GM12878 (cell line): ENCODE results near the gene TLR10. TPM values are rescaled to one million over a fixed set of nuclear protein-coding genes. Genes with fewer than 3 reads are reported as not detected.

Experiments
- CBFB ChIP-seq: IDR thresholded peaks from 2 replicates; pipeline ENCODE4 v1.6.1; 2016; ENCODE audit warnings: antibody characterized with exemption, low read depth
- CHD2 ChIP-seq: IDR thresholded peaks from 2 replicates; pipeline ENCODE4 v1.6.1; 2011; ENCODE audit warnings: low read depth, low read length, improper control_type of control experiment, borderline replicate concordance
- EP300 ChIP-seq, 2 experiments: fragments of 150-350 bp in 1 of 2; IDR thresholded peaks; 2 replicates each; pipeline ENCODE4 v1.6.1; 2011 to 2012; ENCODE audit warnings: low read depth in 2 of 2, low read length in 2 of 2, borderline replicate concordance in 1 of 2, improper control_type of control experiment in 1 of 2, inconsistent platforms in 1 of 2; ENCODE audit not compliant: control insufficient read depth in 1 of 2
- JUND ChIP-seq: IDR thresholded peaks from 2 replicates; pipeline ENCODE4 v1.6.1; 2012; ENCODE audit warnings: low read depth, mild to moderate bottlenecking, low read length, improper control_type of control experiment, moderate library complexity
- MTA3 ChIP-seq: IDR thresholded peaks from 2 replicates; pipeline ENCODE4 v1.6.1; 2012; ENCODE audit warnings: low read length, inconsistent platforms, borderline replicate concordance
- NFYB ChIP-seq: IDR thresholded peaks from 2 replicates; pipeline ENCODE4 v1.6.1; 2011; ENCODE audit warnings: low read depth, mild to moderate bottlenecking, low read length, improper control_type of control experiment, moderate library complexity; ENCODE audit not compliant: insufficient read depth
- NR2C2 ChIP-seq: IDR thresholded peaks from 2 replicates; pipeline ENCODE4 v1.6.1; 2011; ENCODE audit warnings: borderline replicate concordance, low read depth; ENCODE audit not compliant: control insufficient read depth, insufficient read length
- POLR2A ChIP-seq: IDR thresholded peaks from 2 replicates; pipeline ENCODE4 v1.6.1; 2011; ENCODE audit warnings: low read depth, mild to moderate bottlenecking, low read length
- RELB ChIP-seq: fragments of 450-650 bp; IDR thresholded peaks from 2 replicates; pipeline ENCODE4 v1.6.1; 2017; ENCODE audit warnings: low read depth, mild to moderate bottlenecking, moderate library complexity
- REST ChIP-seq: IDR thresholded peaks from 2 replicates; pipeline ENCODE4 v1.6.1; 2012; ENCODE audit warnings: mild to moderate bottlenecking, low read depth, low read length
- STAT1 ChIP-seq: fragments of 450-650 bp; conservative IDR thresholded peaks from 2 replicates; pipeline ENCODE4 v1.6.1; 2014; ENCODE audit warnings: antibody characterized with exemption, mild to moderate bottlenecking
- STAT3 ChIP-seq: IDR thresholded peaks from 2 replicates; pipeline ENCODE4 v1.6.1; 2011; ENCODE audit warnings: low read depth, low read length, improper control_type of control experiment
- TBL1XR1 ChIP-seq: IDR thresholded peaks from 2 replicates; pipeline ENCODE4 v1.6.1; 2012; ENCODE audit warnings: low read depth, low read length, improper control_type of control experiment
- ZNF622 ChIP-seq: fragments of 450-650 bp; IDR thresholded peaks from 2 replicates; pipeline ENCODE4 v1.6.1; 2017; ENCODE audit warnings: mild to moderate bottlenecking, inconsistent platforms
- ZSCAN29 ChIP-seq: fragments of 450-650 bp; IDR thresholded peaks from 2 replicates; pipeline ENCODE4 v1.6.1; 2017; ENCODE audit warnings: mild to moderate bottlenecking, moderate library complexity
- polyA plus RNA-seq, 11 experiments: library from polyadenylated mRNA; depleted of rRNA in 4 of 11; unstranded in 6 of 11; stranded (reverse) in 5 of 11; fragments of >200 nt; fragmentation: Nextera tagmentation in 4 of 11; fragmentation: Illumina TruSeq in 1 of 11; extraction: Ambion mirVana in 4 of 11; extraction: Trizol in 1 of 11; gene quantifications; 1 replicate in 1 of 11; 2 replicates in 10 of 11; pipeline versions ENCODE4 v1.2.1 to v1.2.3, GENCODE V29; 2011 to 2016; ENCODE audit warnings: inconsistent platforms in 2 of 11, missing spikeins in 2 of 11, low read depth in 1 of 11
- total RNA-seq, 4 experiments: library from RNA; depleted of rRNA in 3 of 4; stranded (reverse); fragments of >200 nt in 3 of 4; fragmentation: Illumina TruSeq in 1 of 4; extraction: Trizol in 1 of 4; gene quantifications; 2 replicates each; pipeline versions ENCODE4 v1.2.1 to v1.2.3, GENCODE V29; 2013 to 2021
- TF ChIP-seq, protein P1 (sequence below): fragments of 450-650 bp; formaldehyde crosslinking; IDR thresholded peaks from 2 replicates; pipeline ENCODE4 v1.5.0; 2022; ENCODE audit warnings: mild to moderate bottlenecking, missing genetic modification characterization
- TF ChIP-seq, protein P2 (sequence below): fragments of 450-650 bp; IDR thresholded peaks from 2 replicates; pipeline ENCODE4 v1.6.1; 2017; ENCODE audit warnings: antibody characterized with exemption, mild to moderate bottlenecking, moderate library complexity

Gene TLR10
- total and polyA plus RNA-seq, 10 of the 15 experiments (the other 5 are each of a cell fraction or from before 2014, with no cell fraction given), result 31.5 to 149 (median 64.9) TPM

DNA sequence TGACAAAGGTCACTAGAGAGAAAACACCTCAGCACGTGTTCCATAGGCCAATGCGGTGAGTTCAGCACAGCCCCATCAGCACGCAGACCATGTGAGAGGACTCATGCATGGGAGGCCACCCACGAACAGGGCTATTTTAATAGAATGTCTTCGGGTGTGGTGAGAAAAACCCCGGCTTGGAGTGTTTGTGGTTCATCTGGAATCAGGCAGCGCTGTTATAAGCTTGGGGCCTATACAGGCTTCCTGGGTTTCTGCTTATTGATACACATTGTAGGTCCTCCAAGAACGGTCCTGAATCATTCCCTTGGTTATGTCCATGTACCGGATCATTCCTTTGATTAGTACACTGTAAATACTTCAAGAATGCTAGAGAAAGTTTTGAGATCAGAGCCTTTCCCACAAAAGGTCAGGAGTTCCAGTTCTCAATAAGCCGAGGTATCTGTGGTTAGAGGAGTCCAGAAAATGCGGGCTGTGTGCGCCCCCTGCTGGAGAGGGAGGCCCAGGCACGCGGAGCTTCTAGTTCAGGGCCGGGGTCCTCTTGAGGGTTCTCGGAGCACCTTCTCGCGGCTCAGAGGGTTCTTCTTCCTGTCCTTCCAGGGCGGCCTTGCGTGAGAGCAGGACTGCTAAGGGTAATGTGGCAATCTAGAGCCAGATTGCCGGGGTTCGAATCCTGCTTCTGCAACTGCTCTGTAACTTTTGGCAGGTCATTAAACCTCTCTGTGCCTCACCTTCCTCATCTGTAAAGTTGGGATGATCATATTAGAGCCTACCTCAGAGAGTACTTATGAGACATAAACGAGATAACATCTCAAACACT lies 51.8 kb downstream of the TLR10 start (continued):
- TF ChIP-seq, protein P1, sequence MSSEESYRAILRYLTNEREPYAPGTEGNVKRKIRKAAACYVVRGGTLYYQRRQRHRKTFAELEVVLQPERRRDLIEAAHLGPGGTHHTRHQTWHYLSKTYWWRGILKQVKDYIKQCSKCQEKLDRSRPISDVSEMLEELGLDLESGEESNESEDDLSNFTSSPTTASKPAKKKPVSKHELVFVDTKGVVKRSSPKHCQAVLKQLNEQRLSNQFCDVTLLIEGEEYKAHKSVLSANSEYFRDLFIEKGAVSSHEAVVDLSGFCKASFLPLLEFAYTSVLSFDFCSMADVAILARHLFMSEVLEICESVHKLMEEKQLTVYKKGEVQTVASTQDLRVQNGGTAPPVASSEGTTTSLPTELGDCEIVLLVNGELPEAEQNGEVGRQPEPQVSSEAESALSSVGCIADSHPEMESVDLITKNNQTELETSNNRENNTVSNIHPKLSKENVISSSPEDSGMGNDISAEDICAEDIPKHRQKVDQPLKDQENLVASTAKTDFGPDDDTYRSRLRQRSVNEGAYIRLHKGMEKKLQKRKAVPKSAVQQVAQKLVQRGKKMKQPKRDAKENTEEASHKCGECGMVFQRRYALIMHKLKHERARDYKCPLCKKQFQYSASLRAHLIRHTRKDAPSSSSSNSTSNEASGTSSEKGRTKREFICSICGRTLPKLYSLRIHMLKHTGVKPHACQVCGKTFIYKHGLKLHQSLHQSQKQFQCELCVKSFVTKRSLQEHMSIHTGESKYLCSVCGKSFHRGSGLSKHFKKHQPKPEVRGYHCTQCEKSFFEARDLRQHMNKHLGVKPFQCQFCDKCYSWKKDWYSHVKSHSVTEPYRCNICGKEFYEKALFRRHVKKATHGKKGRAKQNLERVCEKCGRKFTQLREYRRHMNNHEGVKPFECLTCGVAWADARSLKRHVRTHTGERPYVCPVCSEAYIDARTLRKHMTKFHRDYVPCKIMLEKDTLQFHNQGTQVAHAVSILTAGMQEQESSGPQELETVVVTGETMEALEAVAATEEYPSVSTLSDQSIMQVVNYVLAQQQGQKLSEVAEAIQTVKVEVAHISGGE (CRISPR knock-in tag), result no peak
- peak; percentile 91 for TF ChIP-seq MTA3
- 0 out of 2 replicates have a peak, but pooled peaks have one; percentile 27 for TF ChIP-seq STAT1
- TF ChIP-seq JUND, result no peak
- TF ChIP-seq STAT3, result no peak
- TF ChIP-seq NFYB, result no peak
- 0 out of 2 replicates have a peak, but pooled peaks have one; percentile 19 for TF ChIP-seq REST
- peak; percentile 75 to 91; a peak in 3 of 4 replicates for TF ChIP-seq EP300 (IDR thresholded peaks at IDR 0.05; ENCODE audit: borderline replicate concordance in 1 of 2, control insufficient read depth in 1 of 2, low read depth in 2 of 2, low read length in 2 of 2)
- TF ChIP-seq CBFB, result peak; percentile 98
- TF ChIP-seq NR2C2, result no peak
- peak; percentile 96 for TF ChIP-seq RELB
- no peak for TF ChIP-seq ZSCAN29
- TF ChIP-seq ZNF622, result no peak
- TF ChIP-seq POLR2A, result no peak
- TF ChIP-seq, protein P2, sequence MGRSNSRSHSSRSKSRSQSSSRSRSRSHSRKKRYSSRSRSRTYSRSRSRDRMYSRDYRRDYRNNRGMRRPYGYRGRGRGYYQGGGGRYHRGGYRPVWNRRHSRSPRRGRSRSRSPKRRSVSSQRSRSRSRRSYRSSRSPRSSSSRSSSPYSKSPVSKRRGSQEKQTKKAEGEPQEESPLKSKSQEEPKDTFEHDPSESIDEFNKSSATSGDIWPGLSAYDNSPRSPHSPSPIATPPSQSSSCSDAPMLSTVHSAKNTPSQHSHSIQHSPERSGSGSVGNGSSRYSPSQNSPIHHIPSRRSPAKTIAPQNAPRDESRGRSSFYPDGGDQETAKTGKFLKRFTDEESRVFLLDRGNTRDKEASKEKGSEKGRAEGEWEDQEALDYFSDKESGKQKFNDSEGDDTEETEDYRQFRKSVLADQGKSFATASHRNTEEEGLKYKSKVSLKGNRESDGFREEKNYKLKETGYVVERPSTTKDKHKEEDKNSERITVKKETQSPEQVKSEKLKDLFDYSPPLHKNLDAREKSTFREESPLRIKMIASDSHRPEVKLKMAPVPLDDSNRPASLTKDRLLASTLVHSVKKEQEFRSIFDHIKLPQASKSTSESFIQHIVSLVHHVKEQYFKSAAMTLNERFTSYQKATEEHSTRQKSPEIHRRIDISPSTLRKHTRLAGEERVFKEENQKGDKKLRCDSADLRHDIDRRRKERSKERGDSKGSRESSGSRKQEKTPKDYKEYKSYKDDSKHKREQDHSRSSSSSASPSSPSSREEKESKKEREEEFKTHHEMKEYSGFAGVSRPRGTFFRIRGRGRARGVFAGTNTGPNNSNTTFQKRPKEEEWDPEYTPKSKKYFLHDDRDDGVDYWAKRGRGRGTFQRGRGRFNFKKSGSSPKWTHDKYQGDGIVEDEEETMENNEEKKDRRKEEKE, result no peak
- peak; percentile 61; the same call in 1 of the 2 replicates for TF ChIP-seq CHD2
- TF ChIP-seq TBL1XR1, result peak; percentile 93
